Sigmoid colon (tissue), 4 donors: ENCODE results near the gene UBALD2.

ENCODE experiments used
- CTCF ChIP-seq, 4 experiments: fragments of 450-650 bp in 3 of 4; fragments of 200-600 bp in 1 of 4; IDR thresholded peaks; one replicate each; pipeline ENCODE4 v1.5.1; 2016 to 2019; ENCODE audit warnings: antibody characterized with exemption in 4 of 4, mild to moderate bottlenecking in 3 of 4, moderate library complexity in 2 of 4
- EP300 ChIP-seq, 4 donors: sonication (generic); formaldehyde crosslinking; IDR thresholded peaks; one replicate each; pipeline ENCODE4 v1.6.1; 2017; ENCODE audit warnings: antibody characterized with exemption in 4 of 4
- POLR2AphosphoS5 ChIP-seq, 4 donors: sonication (generic); formaldehyde crosslinking; IDR thresholded peaks; one replicate each; pipeline ENCODE4 v1.6.1; 2017; ENCODE audit warnings: antibody characterized with exemption in 4 of 4

GRCh38 chr17:76314392-76315227 lies 49.5 kb downstream of the UBALD2 start:
- no peak for TF ChIP-seq CTCF (IDR thresholded peaks at IDR 0.05)
- TF ChIP-seq POLR2AphosphoS5 (IDR thresholded peaks at IDR 0.05) = peak in 1 of 4 donors; percentile 41
- no peak for TF ChIP-seq EP300 (IDR thresholded peaks at IDR 0.05)
